Stimulated activated CD4-positive, alpha-beta T cell treated with anti-CD3 and anti-CD28 coated beads, TNF-alpha, amount 100 ng/mL, for 4 hours (primary cell): ENCODE data around the gene HOXA9.

Experiments
- DNase-seq, 3 experiments: peaks; one replicate each; pipeline ENCODE4 v3.0.0-alpha.2; 2020; ENCODE audit warnings: low read depth in 3 of 3

Gene HOXA9

GRCh38 chr7:27112955-27113949, 52.1 kb downstream of the HOXA9 start:
- no peak for DNase-seq
